NT2/D1 (cell line): ENCODE measurements around the gene AGPS.

ENCODE experiments used
- DNase-seq: peaks from one replicate; pipeline ENCODE4 v3.0.0-alpha.2; 2011; ENCODE audit warnings: low read depth, low spot score
- H3K27me3 ChIP-seq: 2 replicates; pipeline ENCODE4 v1.6.0; 2011; ENCODE audit warnings: mild to moderate bottlenecking; ENCODE audit not compliant: insufficient read length, insufficient read depth
- H3K36me3 ChIP-seq: 2 replicates; pipeline ENCODE4 v1.6.1; 2011; ENCODE audit warnings: mild to moderate bottlenecking, low read length, mixed read lengths; ENCODE audit not compliant: insufficient read depth, insufficient read length
- H3K4me1 ChIP-seq: 2 replicates; pipeline ENCODE4 v1.5.1; 2011; ENCODE audit not compliant: insufficient read depth, insufficient read length
- H3K4me3 ChIP-seq: 2 replicates; pipeline ENCODE4 v1.5.1; 2011; ENCODE audit warnings: low read depth; ENCODE audit not compliant: insufficient read length
- H3K9ac ChIP-seq: 2 replicates; pipeline ENCODE4 v1.6.0; 2011; ENCODE audit warnings: low read depth; ENCODE audit not compliant: insufficient read length
- H3K9me3 ChIP-seq: 2 replicates; pipeline ENCODE4 v1.5.1; 2011; ENCODE audit warnings: mild to moderate bottlenecking, low read length; ENCODE audit not compliant: insufficient read depth
- SUZ12 ChIP-seq: IDR thresholded peaks from 2 replicates; pipeline ENCODE4 v1.6.1; 2011; ENCODE audit not compliant: insufficient read length, insufficient read depth; ENCODE audit errors: extremely low read depth
- YY1 ChIP-seq: IDR thresholded peaks from 2 replicates; pipeline ENCODE4 v1.6.1; 2011; ENCODE audit not compliant: insufficient read length, insufficient read depth
- ZNF274 ChIP-seq: IDR thresholded peaks from 2 replicates; pipeline ENCODE4 v1.6.1; 2011; ENCODE audit warnings: mild to moderate bottlenecking, low read depth, low read length

AGPS gene

DNA sequence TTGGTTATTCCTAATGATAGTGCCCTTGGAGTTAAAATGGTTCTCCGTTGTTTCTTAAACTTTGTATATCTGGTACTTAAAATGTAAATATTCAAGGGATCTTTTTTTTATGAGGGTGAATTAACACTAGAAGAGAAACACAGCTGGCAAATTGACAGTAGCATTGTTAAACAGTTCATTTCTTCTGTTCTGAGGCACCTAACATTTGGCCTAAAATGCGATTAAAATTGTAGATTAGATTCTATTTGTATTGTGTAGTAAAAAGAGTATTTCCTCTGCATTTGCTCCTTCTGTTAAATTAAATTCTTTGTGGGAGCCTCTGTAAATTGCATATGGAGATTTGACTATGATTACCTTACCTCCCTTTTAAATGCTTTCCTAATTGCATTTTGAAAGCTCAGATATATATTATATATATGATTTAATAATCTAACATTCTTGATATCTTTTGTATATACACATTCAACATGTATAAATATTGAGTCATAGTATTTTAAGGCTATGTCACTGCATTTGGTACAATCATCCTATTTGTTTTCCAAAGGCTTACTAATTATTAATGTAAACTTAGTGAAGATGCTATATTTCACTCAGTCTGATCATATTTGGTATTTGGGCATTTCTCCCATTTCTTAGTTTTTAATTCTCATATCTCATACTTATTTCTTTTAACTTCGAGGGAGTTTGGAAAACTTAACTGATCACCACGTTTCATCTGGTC lies 124.4 kb downstream of the AGPS start:
- Histone ChIP-seq H3K9ac (no peak overlapping the region), H3K36me3 (peaks cover 25% of the 10 kb centered on the region)

DNA sequence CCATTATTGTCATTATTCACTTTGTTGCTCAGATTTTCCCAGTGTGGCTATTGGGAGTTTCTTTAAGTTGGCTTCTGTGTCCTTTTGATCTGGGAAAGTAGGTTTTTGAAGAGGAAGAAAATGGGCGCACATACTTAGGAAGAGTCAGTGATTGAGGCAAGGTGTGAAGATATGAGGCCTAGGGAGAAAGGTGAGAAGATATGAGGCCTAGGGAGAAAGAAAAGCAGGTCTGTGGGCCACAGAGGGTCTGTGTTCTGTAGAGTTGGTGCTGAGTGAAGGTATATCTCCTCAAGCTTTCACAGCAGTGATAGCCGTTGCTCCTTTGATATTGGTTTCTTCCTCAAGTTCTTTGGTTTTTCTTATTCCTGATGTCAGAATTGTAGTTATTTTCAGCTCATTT lies 126.2 kb downstream of the AGPS start:
- H3K9ac ChIP-seq: no peak overlapping the region
- no peak for DNase-seq
- H3K27me3 ChIP-seq: no peaks in the 10 kb centered on the region
- TF ChIP-seq YY1 (no peak), ZNF274 (no peak), SUZ12 (no peak)
- peaks cover 30% of the 10 kb centered on the region for H3K36me3 ChIP-seq
- no peak overlapping the region for H3K4me3 ChIP-seq
- H3K9me3 ChIP-seq: no peaks in the 10 kb centered on the region
- H3K4me1 ChIP-seq: no peaks in the 10 kb centered on the region

More for the DNA sequence above, 124.4 kb downstream of the AGPS start:
- H3K27me3 ChIP-seq: no peaks in the 10 kb centered on the region
- H3K9me3 ChIP-seq: no peaks in the 10 kb centered on the region
- no peak overlapping the region for H3K4me3 ChIP-seq
- no peaks in the 10 kb centered on the region for H3K4me1 ChIP-seq
- no peak for DNase-seq
- TF ChIP-seq ZNF274 (no peak), YY1 (no peak), SUZ12 (no peak)

DNA sequence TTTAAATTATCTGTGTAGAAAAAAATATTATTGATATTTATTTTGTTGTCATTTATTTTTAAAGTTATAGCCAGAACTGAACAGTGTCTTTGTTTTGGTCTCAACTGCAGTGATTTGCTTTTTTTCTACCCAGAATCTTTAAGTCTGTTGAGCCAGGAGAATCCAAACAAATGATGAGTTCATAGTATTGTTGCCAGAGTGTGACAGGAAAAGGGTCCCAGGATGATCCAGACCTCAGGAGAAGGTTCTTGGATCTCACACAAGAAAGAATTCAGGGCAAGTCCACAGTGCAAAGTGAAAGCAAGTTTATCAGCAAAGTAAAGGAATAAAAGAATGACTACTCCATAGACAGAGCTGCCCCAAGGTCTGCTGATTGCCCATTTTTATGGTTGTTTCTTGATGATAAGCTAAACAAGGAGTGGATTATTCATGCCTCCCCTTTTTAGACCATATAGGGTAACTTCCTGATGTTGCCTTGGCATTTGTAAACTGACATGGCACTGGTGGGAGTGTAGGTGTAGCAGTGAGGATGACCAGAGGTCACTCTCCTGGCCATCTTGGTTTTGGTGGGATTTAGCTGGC lies 127.1 kb downstream of the AGPS start:
- Histone ChIP-seq H3K36me3 (peaks cover 31% of the 10 kb centered on the region), H3K4me1 (no peaks in the 10 kb centered on the region), H3K27me3 (no peaks in the 10 kb centered on the region), H3K4me3 (no peak overlapping the region), H3K9ac (no peak overlapping the region), H3K9me3 (no peaks in the 10 kb centered on the region)
- no peak for DNase-seq
- TF ChIP-seq SUZ12 (no peak), YY1 (no peak), ZNF274 (no peak)

DNA sequence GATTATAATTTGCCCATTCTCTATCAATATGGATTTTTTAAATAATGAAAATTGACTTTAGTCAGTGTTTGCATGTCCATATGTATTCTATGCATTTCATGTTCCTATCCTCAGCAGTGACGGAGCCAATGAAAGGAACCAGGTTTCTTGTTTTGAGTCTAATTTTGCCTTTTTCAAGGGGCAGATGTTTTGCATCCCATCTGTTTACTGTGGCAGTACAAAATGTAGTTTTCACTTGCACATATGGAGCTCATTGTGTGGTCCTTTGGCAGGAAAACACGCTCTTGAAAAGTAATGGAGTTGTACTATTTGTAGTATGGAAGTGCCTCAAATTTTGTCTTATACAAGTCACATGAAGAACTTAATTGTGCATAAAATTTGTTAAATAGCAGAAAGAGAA lies 127.8 kb downstream of the AGPS start:
- Histone ChIP-seq H3K9ac (no peak overlapping the region), H3K9me3 (no peaks in the 10 kb centered on the region), H3K27me3 (no peaks in the 10 kb centered on the region), H3K4me1 (no peaks in the 10 kb centered on the region), H3K4me3 (no peak overlapping the region), H3K36me3 (peaks cover 34% of the 10 kb centered on the region)
- no peak for DNase-seq
- TF ChIP-seq SUZ12 (no peak), ZNF274 (no peak), YY1 (no peak)

DNA sequence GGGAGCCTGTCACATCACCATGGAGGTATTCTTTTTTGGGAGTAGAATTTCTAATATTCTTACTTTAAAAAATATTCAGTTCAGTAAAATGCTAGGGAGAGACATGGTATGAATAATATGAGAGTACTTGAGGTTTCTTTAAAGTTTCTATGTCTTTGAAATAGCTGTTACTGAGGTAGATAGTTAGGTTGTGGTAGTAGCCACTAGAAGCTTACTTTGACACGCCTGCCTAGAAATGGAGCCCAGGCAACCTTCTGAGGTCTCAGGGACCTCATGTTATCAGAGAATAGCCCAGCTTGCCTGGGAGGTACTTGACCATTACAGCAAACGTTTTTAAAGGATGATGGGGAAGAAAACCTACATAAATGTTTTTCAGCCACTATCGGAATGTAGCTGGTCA lies 131.2 kb downstream of the AGPS start:
- Histone ChIP-seq H3K9me3 (no peaks in the 10 kb centered on the region), H3K4me1 (no peaks in the 10 kb centered on the region), H3K9ac (no peak overlapping the region), H3K27me3 (no peaks in the 10 kb centered on the region), H3K36me3 (peaks cover 34% of the 10 kb centered on the region), H3K4me3 (no peak overlapping the region)
- no peak for TF ChIP-seq YY1
- no peak for TF ChIP-seq SUZ12
- TF ChIP-seq ZNF274: no peak
- no peak for DNase-seq

DNA sequence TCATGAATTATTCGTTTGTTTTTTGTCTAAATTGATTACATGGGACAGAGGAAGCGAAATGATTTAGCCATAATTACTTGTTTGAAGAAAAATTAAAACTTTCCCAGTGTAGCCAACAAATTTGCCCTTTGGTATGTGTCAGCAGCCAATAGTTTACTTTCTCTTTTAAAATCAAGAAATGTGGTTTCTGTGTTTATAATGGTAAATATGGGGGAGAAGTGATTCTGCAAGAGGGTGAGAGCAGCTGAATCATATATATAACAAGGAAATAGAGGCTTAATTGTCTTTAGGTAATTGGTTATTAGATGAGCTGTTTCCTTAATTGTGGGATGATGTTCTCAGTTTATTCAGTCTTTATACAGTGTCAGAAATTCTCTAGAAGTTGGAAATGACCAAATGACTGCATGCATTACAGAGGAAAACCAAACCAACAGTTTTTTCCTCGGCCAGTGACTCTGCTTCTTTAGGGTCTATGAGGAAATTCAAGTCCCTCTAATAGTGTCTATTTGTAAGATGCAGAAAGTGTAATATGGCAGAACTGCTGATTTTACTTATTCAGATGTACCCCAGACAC lies 132.9 kb downstream of the AGPS start:
- Histone ChIP-seq H3K27me3 (no peaks in the 10 kb centered on the region), H3K4me3 (no peak overlapping the region), H3K9me3 (no peaks in the 10 kb centered on the region), H3K9ac (no peak overlapping the region), H3K4me1 (no peaks in the 10 kb centered on the region), H3K36me3 (peaks cover 28% of the 10 kb centered on the region)
- no peak for DNase-seq
- TF ChIP-seq YY1 (no peak), SUZ12 (no peak), ZNF274 (no peak)

DNA sequence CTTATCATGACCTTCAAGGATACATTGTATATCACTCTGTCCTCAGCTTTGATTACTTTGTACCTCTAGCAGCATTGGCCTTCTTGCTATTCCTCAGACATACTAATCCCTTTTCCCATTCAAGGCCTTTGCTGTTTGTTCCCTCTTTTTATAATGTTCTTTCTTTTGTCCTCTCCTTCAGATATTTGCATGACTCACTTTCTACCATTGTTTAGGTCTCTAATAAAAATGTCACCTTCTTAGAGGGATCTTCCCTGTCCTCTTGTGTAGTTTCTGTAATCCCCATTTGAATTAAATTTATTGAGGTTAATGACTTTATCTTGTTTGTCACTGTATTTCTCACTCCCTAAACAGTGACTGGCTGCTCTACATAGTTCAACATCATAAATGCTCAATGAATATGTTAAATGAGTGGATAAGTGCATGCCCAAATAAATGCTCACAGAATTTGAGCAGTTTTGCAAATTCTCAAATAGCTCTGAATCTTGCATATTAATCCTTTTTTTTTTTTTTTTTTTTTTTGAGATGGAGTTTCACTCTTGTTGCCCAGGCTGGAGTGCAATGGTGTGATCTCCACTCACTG lies 135.9 kb downstream of the AGPS start:
- DNase-seq: no peak
- H3K27me3 ChIP-seq: no peaks in the 10 kb centered on the region
- H3K36me3 ChIP-seq: peaks cover 14% of the 10 kb centered on the region
- no peak overlapping the region for H3K9ac ChIP-seq
- no peak overlapping the region for H3K4me3 ChIP-seq
- no peaks in the 10 kb centered on the region for H3K9me3 ChIP-seq
- no peaks in the 10 kb centered on the region for H3K4me1 ChIP-seq
- TF ChIP-seq ZNF274 (no peak), SUZ12 (no peak), YY1 (no peak)
